NCI-H345 treated with DMSO at 0.1 percent for 48 hours (cell line): ENCODE results near the gene SHBG.
"Not testable (repeated sequence)": the region's sequence is repeated elsewhere in the genome, so short reads cannot be mapped to it uniquely, and the experiment has no call there.

Experiments
- DNase-seq: peaks from one replicate; lab custom pipeline; 2025; ENCODE audit not compliant: unreplicated experiment; lab: John Stamatoyannopoulos, UW

Gene SHBG

GRCh38 chr17:7629939-7630571 is at the start of gene SHBG:
Gene SHBG, plus strand, starts transcription at chr17:7630135. Its CDS starts 38 bp downstream, at chr17:7630173.
- no peak for DNase-seq

- no peak for DNase-seq
These were observed 49.0 kb upstream of the SHBG start for GRCh38 chr17:7580604-7581575.

GRCh38 chr17:7582396-7583252 is 47.3 kb upstream of the SHBG start:
- no peak for DNase-seq

- DNase-seq, result peak; percentile 86
These were observed 46.5 kb upstream of the SHBG start, which contains the start of gene MPDU1 for GRCh38 chr17:7583253-7584109. Gene MPDU1, plus strand, starts transcription at chr17:7583852. Its CDS starts 11 bp downstream, at chr17:7583863.

GRCh38 chr17:7586673-7587419 is 43.1 kb upstream of the SHBG start:
- no peak for DNase-seq

- no peak for DNase-seq
These were observed 42.3 kb upstream of the SHBG start for GRCh38 chr17:7587420-7588151.

GRCh38 chr17:7588553-7589203 is 41.3 kb upstream of the SHBG start:
- DNase-seq, result no peak

- DNase-seq, result no peak
These were observed 40.6 kb upstream of the SHBG start for GRCh38 chr17:7589204-7589868.

GRCh38 chr17:7589891-7590691 is 39.8 kb upstream of the SHBG start, which contains the start of gene SOX15:
Gene SOX15, minus strand, starts transcription at chr17:7590094. Its CDS starts 418 bp downstream, at chr17:7589676.
- no peak for DNase-seq

GRCh38 chr17:7590743-7591142 is 39.2 kb upstream of the SHBG start:
- no peak for DNase-seq

- no peak for DNase-seq
These were observed 38.3 kb upstream of the SHBG start for GRCh38 chr17:7591596-7591995.

GRCh38 chr17:7592422-7593021 is 37.4 kb upstream of the SHBG start:
- no peak for DNase-seq

GRCh38 chr17:7593296-7593695 is 36.6 kb upstream of the SHBG start:
- no peak for DNase-seq

GRCh38 chr17:7597561-7597960 is 32.4 kb upstream of the SHBG start:
- not testable (repeated sequence) for DNase-seq

- DNase-seq, result no peak
These were observed 23.7 kb upstream of the SHBG start for GRCh38 chr17:7606280-7606679.

- DNase-seq, result no peak
These were observed 19.3 kb upstream of the SHBG start for GRCh38 chr17:7610641-7611040.
